ENCODE data around the gene KCP.

KCP gene

GRCh38 chr7:128948976-128949760 lies 38.7 kb upstream of the KCP start:
- H3K36me3 ChIP-seq (replicated peaks; ENCODE audit: insufficient read depth, low read length) = peaks cover 8% of the 10 kb centered on the region; the same call in 1 of the 2 replicates
- H4K20me1 ChIP-seq (ENCODE audit: insufficient read depth, low read length) = no peaks in the 10 kb centered on the region
- H3K9ac ChIP-seq (ENCODE audit: low read length) = no peak overlapping the region
- H3K4me3 ChIP-seq (ENCODE audit: low read length) = no peak overlapping the region
- TF ChIP-seq EZH2 (optimal IDR thresholded peaks at IDR 0.05; ENCODE audit: low read depth, low read length) = no peak
- TF ChIP-seq CTCF (IDR thresholded peaks at IDR 0.05; ENCODE audit: low read length) = no peak
- no peak for TF ChIP-seq EZH2phosphoT487 (IDR thresholded peaks at IDR 0.05; ENCODE audit: low read length)
- no peaks in the 10 kb centered on the region for H3K27me3 ChIP-seq (replicated peaks; ENCODE audit: insufficient read depth, low read length)
- 0 out of 2 replicates have a peak, but pooled peaks cover 1% of the 10 kb centered on the region for H3F3A ChIP-seq (ENCODE audit: insufficient read depth, low read length)
- H3K27ac ChIP-seq (ENCODE audit: low read length) = no peak overlapping the region
- H3K79me2 ChIP-seq (ENCODE audit: low read length) = peaks cover 35% of the 10 kb centered on the region
- DNase-seq = no peak
- peaks cover 8% of the 10 kb centered on the region for H3K4me1 ChIP-seq (ENCODE audit: low read length)
- H3K9me2 ChIP-seq (replicated peaks; ENCODE audit: insufficient read depth, low read length) = no peaks in the 10 kb centered on the region
- H2AFZ ChIP-seq (ENCODE audit: low read length) = no peak overlapping the region
- no peaks in the 10 kb centered on the region for H3K9me3 ChIP-seq (replicated peaks; ENCODE audit: insufficient read depth, low read length)
- no peak overlapping the region for H3K4me2 ChIP-seq (ENCODE audit: low read depth, low read length)

GRCh38 chr7:128948312-128948973 lies 37.9 kb upstream of the KCP start:
- Histone ChIP-seq H4K20me1 (ENCODE audit: insufficient read depth, low read length) (no peaks in the 10 kb centered on the region), H3K4me3 (ENCODE audit: low read length) (no peak overlapping the region)

GRCh38 chr7:128947854-128948253 lies 37.3 kb upstream of the KCP start:
- Histone ChIP-seq H3K9ac (ENCODE audit: low read length) (no peak overlapping the region), H3K27me3 (replicated peaks; ENCODE audit: insufficient read depth, low read length) (no peaks in the 10 kb centered on the region), H3K9me3 (replicated peaks; ENCODE audit: insufficient read depth, low read length) (no peaks in the 10 kb centered on the region), H3K4me1 (ENCODE audit: low read length) (no peaks in the 10 kb centered on the region), H3K4me2 (ENCODE audit: low read depth, low read length) (no peak overlapping the region), H3F3A (ENCODE audit: insufficient read depth, low read length) (no peaks in the 10 kb centered on the region), H2AFZ (ENCODE audit: low read length) (no peak overlapping the region), H3K27ac (ENCODE audit: low read length) (no peak overlapping the region), H4K20me1 (ENCODE audit: insufficient read depth, low read length) (no peaks in the 10 kb centered on the region), H3K4me3 (ENCODE audit: low read length) (no peak overlapping the region), H3K79me2 (ENCODE audit: low read length) (peaks cover 34% of the 10 kb centered on the region), H3K36me3 (replicated peaks; ENCODE audit: insufficient read depth, low read length) (peaks cover 8% of the 10 kb centered on the region; the same call in 1 of the 2 replicates), H3K9me2 (replicated peaks; ENCODE audit: insufficient read depth, low read length) (no peaks in the 10 kb centered on the region)
- no peak for TF ChIP-seq EZH2 (optimal IDR thresholded peaks at IDR 0.05; ENCODE audit: low read depth, low read length)
- TF ChIP-seq EZH2phosphoT487 (IDR thresholded peaks at IDR 0.05; ENCODE audit: low read length) = no peak
- no peak for TF ChIP-seq CTCF (IDR thresholded peaks at IDR 0.05; ENCODE audit: low read length)
- no peak for DNase-seq

More at GRCh38 chr7:128948312-128948973, 37.9 kb upstream of the KCP start:
- TF ChIP-seq CTCF (IDR thresholded peaks at IDR 0.05; ENCODE audit: low read length) = no peak
- TF ChIP-seq EZH2phosphoT487 (IDR thresholded peaks at IDR 0.05; ENCODE audit: low read length) = no peak
- no peak for TF ChIP-seq EZH2 (optimal IDR thresholded peaks at IDR 0.05; ENCODE audit: low read depth, low read length)
- Histone ChIP-seq H3K9me2 (replicated peaks; ENCODE audit: insufficient read depth, low read length) (no peaks in the 10 kb centered on the region), H2AFZ (ENCODE audit: low read length) (no peak overlapping the region), H3K9ac (ENCODE audit: low read length) (no peak overlapping the region), H3K4me1 (ENCODE audit: low read length) (peaks cover under 1% of the 10 kb centered on the region; the same call in 1 of the 2 replicates), H3K27ac (ENCODE audit: low read length) (no peak overlapping the region), H3K79me2 (ENCODE audit: low read length) (peaks cover 35% of the 10 kb centered on the region), H3K36me3 (replicated peaks; ENCODE audit: insufficient read depth, low read length) (peaks cover 8% of the 10 kb centered on the region; the same call in 1 of the 2 replicates), H3K9me3 (replicated peaks; ENCODE audit: insufficient read depth, low read length) (no peaks in the 10 kb centered on the region), H3K4me2 (ENCODE audit: low read depth, low read length) (no peak overlapping the region), H3K27me3 (replicated peaks; ENCODE audit: insufficient read depth, low read length) (no peaks in the 10 kb centered on the region), H3F3A (ENCODE audit: insufficient read depth, low read length) (no peaks in the 10 kb centered on the region)
- DNase-seq = no peak

All from MM.1S (cell line).